ENCODE measurements around the gene EYA2.

The EYA2 gene

GRCh38 chr20:47139934-47140535, 245.4 kb downstream of the EYA2 start:
- DNase-seq (ENCODE audit: low read depth in 2 of 3, low spot score in 1 of 3): no peak

- DNase-seq (ENCODE audit: low read depth in 2 of 3, low spot score in 1 of 3): no peak
These were observed 246.8 kb downstream of the EYA2 start for GRCh38 chr20:47141350-47141921.

GRCh38 chr20:47141941-47142773, 247.5 kb downstream of the EYA2 start:
- no peak for DNase-seq (ENCODE audit: low read depth in 2 of 3, low spot score in 1 of 3)

- DNase-seq (ENCODE audit: low read depth in 2 of 3, low spot score in 1 of 3): no peak
These were observed 248.1 kb downstream of the EYA2 start for GRCh38 chr20:47142774-47143170.

- DNase-seq (ENCODE audit: low read depth in 2 of 3, low spot score in 1 of 3): no peak
These were observed 249.0 kb downstream of the EYA2 start for GRCh38 chr20:47143657-47144056.

GRCh38 chr20:47144463-47144862, 249.8 kb downstream of the EYA2 start:
- no peak for DNase-seq (ENCODE audit: low read depth in 2 of 3, low spot score in 1 of 3)

- DNase-seq (ENCODE audit: low read depth in 2 of 3, low spot score in 1 of 3): no peak
These were observed 252.0 kb downstream of the EYA2 start for GRCh38 chr20:47146686-47147085.

- no peak for DNase-seq (ENCODE audit: low read depth in 2 of 3, low spot score in 1 of 3)
These were observed 253.4 kb downstream of the EYA2 start for GRCh38 chr20:47148059-47148458.

- no peak for DNase-seq (ENCODE audit: low read depth in 2 of 3, low spot score in 1 of 3)
These were observed 255.3 kb downstream of the EYA2 start for GRCh38 chr20:47149939-47150338.

GRCh38 chr20:47150403-47151152, 255.9 kb downstream of the EYA2 start:
- peak in 2 of 3 donors; percentile 0 to 4 for DNase-seq (ENCODE audit: low read depth in 2 of 3, low spot score in 1 of 3)

GRCh38 chr20:47152068-47152467, 257.4 kb downstream of the EYA2 start:
- no peak for DNase-seq (ENCODE audit: low read depth in 2 of 3, low spot score in 1 of 3)

GRCh38 chr20:47154089-47154488, 259.4 kb downstream of the EYA2 start:
- DNase-seq (ENCODE audit: low read depth in 2 of 3, low spot score in 1 of 3): no peak

GRCh38 chr20:47156301-47157137, 261.9 kb downstream of the EYA2 start:
- no peak for DNase-seq (ENCODE audit: low read depth in 2 of 3, low spot score in 1 of 3)

- DNase-seq (ENCODE audit: low read depth in 2 of 3, low spot score in 1 of 3): no peak
These were observed 264.5 kb downstream of the EYA2 start for GRCh38 chr20:47159166-47159565.

GRCh38 chr20:47160240-47160639, 265.6 kb downstream of the EYA2 start:
- DNase-seq (ENCODE audit: low read depth in 2 of 3, low spot score in 1 of 3): no peak

- DNase-seq (ENCODE audit: low read depth in 2 of 3, low spot score in 1 of 3): no peak
These were observed 266.3 kb downstream of the EYA2 start for GRCh38 chr20:47160992-47161391.

GRCh38 chr20:47161411-47161810, 266.8 kb downstream of the EYA2 start:
- DNase-seq (ENCODE audit: low read depth in 2 of 3, low spot score in 1 of 3): no peak

- no peak for DNase-seq (ENCODE audit: low read depth in 2 of 3, low spot score in 1 of 3)
These were observed 269.5 kb downstream of the EYA2 start for GRCh38 chr20:47164140-47164539.

- DNase-seq (ENCODE audit: low read depth in 2 of 3, low spot score in 1 of 3): no peak
These were observed 270.8 kb downstream of the EYA2 start for GRCh38 chr20:47165376-47165865.

- no peak for DNase-seq (ENCODE audit: low read depth in 2 of 3, low spot score in 1 of 3)
These were observed 273.2 kb downstream of the EYA2 start for GRCh38 chr20:47167846-47168245.

- DNase-seq (ENCODE audit: low read depth in 2 of 3, low spot score in 1 of 3): no peak
These were observed 277.9 kb downstream of the EYA2 start for GRCh38 chr20:47172579-47172978.

Data from stimulated activated CD4-positive, alpha-beta T cell treated with anti-CD3 and anti-CD28 coated beads, Interleukin-12 subunit alpha, Interleukin-12 subunit beta, amount 100 ng/mL, for 48 hours (primary cell).